NCI-H1436 (cell line): ENCODE measurements around the gene IL3.

Source experiments
- DNase-seq: peaks from one replicate; lab custom pipeline; 2025; lab: John Stamatoyannopoulos, UW

Gene IL3

DNA sequence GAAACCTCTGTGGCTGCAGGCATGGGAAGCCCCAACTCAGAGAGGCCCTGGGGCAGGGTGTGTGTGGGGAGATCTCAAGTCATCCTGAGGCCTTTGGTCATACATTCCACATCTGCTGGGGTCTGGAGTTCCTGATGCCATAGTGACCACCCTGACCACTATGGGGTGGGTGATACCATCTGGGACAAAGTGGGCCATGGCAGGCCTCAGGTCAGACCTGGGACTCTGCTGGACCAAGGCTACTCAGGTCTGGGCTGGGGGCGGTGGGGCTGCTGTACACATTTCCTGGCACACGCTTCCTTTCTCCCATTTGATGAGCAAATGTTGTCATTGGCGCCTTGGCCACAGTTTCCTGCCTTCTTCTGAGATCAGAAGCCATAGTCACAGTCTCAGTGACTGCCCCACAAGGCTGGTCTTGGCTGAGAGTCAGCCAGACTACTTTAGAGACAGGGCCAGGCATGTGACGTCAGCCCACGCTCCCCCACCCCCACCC lies 33.9 kb upstream of the IL3 start:
- DNase-seq: no peak

- no peak for DNase-seq
Measured at GRCh38 chr5:132027027-132027426, 33.4 kb upstream of the IL3 start.

- no peak for DNase-seq
Measured at GRCh38 chr5:132029609-132030330, 30.7 kb upstream of the IL3 start.

GRCh38 chr5:132030610-132031009 lies 29.8 kb upstream of the IL3 start:
- no peak for DNase-seq

- no peak for DNase-seq
Measured at GRCh38 chr5:132032196-132032595, 28.3 kb upstream of the IL3 start.

DNA sequence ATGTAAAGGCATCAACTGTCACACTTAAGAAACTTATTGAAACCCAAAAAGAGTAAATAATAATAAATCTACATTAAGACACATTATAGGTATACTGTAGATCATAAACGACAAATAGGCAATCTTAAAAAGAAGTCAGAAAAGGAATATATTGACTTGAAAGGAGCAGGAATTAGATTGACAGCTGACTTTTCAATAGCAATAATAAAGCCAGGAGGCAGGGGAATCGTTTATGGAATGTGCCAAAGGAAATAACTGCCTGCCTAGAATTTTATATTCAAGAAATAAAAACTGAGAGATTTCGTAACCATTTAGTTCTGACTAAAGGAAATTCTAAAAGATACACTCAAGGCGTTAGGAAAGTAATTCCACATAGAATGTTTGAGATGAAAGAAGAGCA lies 27.3 kb upstream of the IL3 start:
- DNase-seq: no peak

GRCh38 chr5:132037353-132037752 lies 23.1 kb upstream of the IL3 start:
- DNase-seq: no peak

DNA sequence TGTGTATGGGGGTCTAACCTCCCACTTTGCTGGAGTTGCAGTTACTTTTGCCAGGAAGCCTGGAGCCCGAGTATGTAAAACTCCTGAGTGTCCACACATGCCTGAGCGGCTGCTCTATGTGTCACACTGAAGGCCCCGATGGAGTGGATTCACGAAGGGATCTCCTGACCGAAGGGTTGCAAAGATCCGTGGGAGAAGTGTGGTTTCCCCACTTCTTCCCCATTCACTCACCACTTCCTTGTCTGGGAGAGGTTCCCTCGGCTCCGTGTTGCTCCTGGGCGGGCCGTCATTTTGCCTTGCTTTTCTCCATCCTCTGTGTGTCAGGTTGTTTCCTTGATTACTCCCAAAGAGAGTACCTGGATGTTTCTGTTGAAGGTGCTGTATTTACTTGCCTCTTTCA lies 16.2 kb upstream of the IL3 start:
- DNase-seq: no peak

GRCh38 chr5:132046880-132047299 lies 13.6 kb upstream of the IL3 start:
- DNase-seq: no peak

- DNase-seq: no peak
Measured at GRCh38 chr5:132049093-132049492, 11.4 kb upstream of the IL3 start.

GRCh38 chr5:132049559-132049958 lies 10.9 kb upstream of the IL3 start:
- no peak for DNase-seq

DNA sequence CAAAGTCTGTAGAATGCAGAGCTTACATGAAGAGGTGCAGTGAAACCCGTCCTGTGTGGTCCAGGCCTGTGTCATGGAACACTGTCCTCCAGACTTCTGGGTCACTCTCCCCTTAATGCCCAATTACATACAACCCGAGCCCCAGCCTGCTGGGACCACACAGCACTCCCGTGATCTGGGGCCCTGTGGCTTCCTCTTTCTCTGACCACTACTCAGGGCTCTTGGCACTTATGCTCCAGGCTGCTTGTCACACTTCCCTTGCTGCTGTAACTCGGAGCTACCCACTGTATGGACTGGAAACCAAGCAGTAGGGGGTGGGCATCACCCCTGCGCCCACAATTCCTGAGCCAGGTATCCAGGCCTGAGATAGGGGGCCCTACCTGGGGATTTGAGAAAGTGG lies 10.3 kb upstream of the IL3 start:
- DNase-seq: no peak

GRCh38 chr5:132050661-132051552 lies 9.5 kb upstream of the IL3 start:
- no peak for DNase-seq

GRCh38 chr5:132052520-132052919 lies 7.9 kb upstream of the IL3 start:
- no peak for DNase-seq

GRCh38 chr5:132053483-132053882 lies 7.0 kb upstream of the IL3 start:
- no peak for DNase-seq

- no peak for DNase-seq
Measured at GRCh38 chr5:132054031-132054696, 6.3 kb upstream of the IL3 start.

- no peak for DNase-seq
Measured at GRCh38 chr5:132054697-132055440, 5.6 kb upstream of the IL3 start.

DNA sequence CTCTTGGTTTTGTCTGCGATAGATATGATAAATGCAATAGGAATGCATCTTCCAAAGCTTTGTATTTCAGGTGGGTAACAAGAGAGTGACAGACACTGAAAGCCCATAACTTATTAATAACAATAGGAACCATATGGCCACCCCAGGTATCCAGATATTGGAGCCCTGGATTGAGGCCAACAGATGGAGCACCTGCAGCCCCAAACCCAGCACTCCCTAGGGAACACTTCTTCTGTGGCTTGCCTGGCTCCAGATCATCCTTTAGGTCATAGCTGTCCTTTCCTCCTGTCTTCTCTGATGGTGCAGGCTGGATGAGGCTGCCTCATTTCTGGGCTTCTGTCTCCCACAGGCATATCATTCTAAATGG lies 5.0 kb upstream of the IL3 start:
- no peak for DNase-seq

DNA sequence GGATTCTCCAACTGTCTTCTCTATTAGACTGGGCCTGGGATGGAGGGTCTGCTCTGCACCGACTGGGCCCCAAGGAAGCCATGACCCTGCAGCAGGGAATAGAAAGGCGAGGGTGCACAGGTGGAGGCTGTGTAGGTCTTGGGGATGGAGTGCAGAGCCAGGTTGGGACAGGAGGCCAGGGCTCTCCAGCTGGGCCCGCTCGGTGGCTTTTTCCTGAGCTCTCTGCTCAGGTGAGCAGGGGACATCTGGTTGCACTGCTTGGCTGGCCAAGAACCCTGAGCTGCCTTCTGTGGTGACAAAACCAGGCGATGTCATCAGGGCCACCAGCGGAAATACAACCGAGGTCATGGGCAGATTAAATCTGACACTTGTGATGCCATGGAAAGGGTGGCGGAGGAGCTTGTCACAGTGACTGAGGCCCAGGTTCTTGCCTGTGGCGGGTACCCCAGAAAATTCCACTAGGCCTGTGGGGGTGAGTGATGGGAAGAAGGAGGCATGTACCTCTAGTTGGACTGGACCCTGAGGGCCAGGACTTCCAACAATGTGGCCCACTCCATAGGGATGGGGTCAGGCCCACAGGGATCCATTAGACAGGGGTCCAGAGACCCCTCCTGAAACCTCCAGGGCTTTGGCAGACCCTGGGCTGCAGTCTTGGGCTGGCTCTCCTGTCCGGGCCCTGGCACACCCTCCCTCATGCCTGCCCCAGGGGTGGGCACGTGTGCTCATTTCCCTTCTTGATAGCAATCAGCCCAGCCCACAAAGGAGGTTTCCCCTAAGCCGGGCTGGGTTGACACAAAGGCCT lies 4.4 kb upstream of the IL3 start:
- no peak for DNase-seq

- no peak for DNase-seq
Measured at GRCh38 chr5:132056610-132057497, 3.6 kb upstream of the IL3 start.
